Glutamatergic neuron (in vitro differentiated cells): ENCODE data around the gene HLA-DMB. TPM values are rescaled to one million over a fixed set of nuclear protein-coding genes. Genes with fewer than 3 reads are reported as not detected.

ENCODE experiments used
- DNase-seq: peaks from one replicate; pipeline ENCODE4 v3.0.0; 2022
- H3K27ac Mint-ChIP-seq: one replicate; pipeline ENCODE4 v1.8.0; 2020; ENCODE audit warnings: mild to moderate bottlenecking, mixed read lengths, inconsistent platforms; ENCODE audit not compliant: unreplicated experiment
- H3K27me3 Mint-ChIP-seq: one replicate; pipeline ENCODE4 v1.8.0; 2020; ENCODE audit warnings: mild to moderate bottlenecking, moderate library complexity, mixed read lengths, inconsistent platforms; ENCODE audit not compliant: unreplicated experiment
- H3K36me3 Mint-ChIP-seq: one replicate; pipeline ENCODE4 v1.8.0; 2020; ENCODE audit warnings: mild to moderate bottlenecking, mixed read lengths, inconsistent platforms; ENCODE audit not compliant: unreplicated experiment
- H3K4me1 Mint-ChIP-seq: one replicate; pipeline ENCODE4 v1.8.0; 2020; ENCODE audit warnings: mild to moderate bottlenecking, low read depth, mixed read lengths, inconsistent platforms; ENCODE audit not compliant: unreplicated experiment
- H3K4me3 Mint-ChIP-seq: one replicate; pipeline ENCODE4 v1.8.0; 2020; ENCODE audit warnings: mild to moderate bottlenecking, mixed read lengths, inconsistent platforms; ENCODE audit not compliant: unreplicated experiment
- H3K9me3 Mint-ChIP-seq: one replicate; pipeline ENCODE4 v1.8.0; 2020; ENCODE audit warnings: mild to moderate bottlenecking, moderate library complexity, mixed read lengths, inconsistent platforms; ENCODE audit not compliant: unreplicated experiment
- total RNA-seq: library from RNA; stranded (reverse); fragmentation: NEBNext Ultra II Directional; extraction: Animal tissue kit (Norgen Biotek cat#: 25700); gene quantifications from one replicate; pipeline ENCODE4 v1.2.1, GENCODE V29; 2021; ENCODE audit not compliant: unreplicated experiment
- TF ChIP-seq, protein P1 (sequence below): fragments of 200-600 bp; sonication (generic); IDR thresholded peaks from one replicate; pipeline ENCODE4 v1.5.0; 2021; ENCODE audit not compliant: partially characterized antibody, unreplicated experiment

The HLA-DMB gene
- total RNA-seq, 1 donor from 2014 or later = not detected

DNA sequence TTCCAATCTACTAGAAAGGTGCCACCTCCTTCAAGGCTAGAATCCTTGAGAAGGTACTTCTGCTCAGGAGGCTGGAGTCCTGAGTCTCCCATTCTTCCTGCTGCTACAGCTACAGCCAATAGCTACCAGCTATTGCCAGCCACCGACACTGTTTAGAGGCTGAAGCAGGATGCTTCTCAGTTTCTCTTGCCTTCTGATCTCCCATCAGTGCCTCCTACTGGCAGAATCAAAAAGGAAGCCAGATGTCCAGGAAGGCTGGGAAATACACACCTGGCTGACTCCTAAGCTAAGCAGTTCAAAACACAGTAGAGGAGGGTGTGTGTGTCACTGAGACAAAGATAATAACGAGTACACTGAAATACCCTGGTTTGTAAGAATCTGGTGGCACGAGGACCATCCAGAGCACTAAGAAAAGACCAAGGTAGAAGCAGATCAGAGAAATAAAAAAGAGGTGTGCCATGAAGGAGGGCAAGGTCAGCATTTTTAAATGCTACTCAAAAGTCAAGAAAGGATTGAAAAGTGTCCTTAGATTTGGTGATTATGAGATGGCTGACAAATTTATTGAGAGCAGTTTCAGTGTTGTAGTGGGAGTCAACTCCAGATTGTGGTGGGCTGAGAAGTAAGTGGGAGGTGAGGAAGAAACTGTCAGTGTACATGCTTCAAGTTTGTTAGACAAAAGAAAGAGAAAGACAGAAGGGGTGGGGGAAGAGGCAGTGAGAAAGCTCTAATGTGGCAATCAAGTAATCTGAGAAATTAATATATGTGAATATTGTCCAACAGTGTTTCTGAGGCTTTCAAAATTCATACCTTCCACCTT lies 14.4 kb upstream of the HLA-DMB start:
- H3K27ac Mint-ChIP-seq = no peak overlapping the region
- no peaks in the 10 kb centered on the region for H3K4me1 Mint-ChIP-seq
- H3K9me3 Mint-ChIP-seq = peaks cover 2% of the 10 kb centered on the region
- TF ChIP-seq, protein P1, sequence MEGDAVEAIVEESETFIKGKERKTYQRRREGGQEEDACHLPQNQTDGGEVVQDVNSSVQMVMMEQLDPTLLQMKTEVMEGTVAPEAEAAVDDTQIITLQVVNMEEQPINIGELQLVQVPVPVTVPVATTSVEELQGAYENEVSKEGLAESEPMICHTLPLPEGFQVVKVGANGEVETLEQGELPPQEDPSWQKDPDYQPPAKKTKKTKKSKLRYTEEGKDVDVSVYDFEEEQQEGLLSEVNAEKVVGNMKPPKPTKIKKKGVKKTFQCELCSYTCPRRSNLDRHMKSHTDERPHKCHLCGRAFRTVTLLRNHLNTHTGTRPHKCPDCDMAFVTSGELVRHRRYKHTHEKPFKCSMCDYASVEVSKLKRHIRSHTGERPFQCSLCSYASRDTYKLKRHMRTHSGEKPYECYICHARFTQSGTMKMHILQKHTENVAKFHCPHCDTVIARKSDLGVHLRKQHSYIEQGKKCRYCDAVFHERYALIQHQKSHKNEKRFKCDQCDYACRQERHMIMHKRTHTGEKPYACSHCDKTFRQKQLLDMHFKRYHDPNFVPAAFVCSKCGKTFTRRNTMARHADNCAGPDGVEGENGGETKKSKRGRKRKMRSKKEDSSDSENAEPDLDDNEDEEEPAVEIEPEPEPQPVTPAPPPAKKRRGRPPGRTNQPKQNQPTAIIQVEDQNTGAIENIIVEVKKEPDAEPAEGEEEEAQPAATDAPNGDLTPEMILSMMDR = no peak
- no peaks in the 10 kb centered on the region for H3K36me3 Mint-ChIP-seq
- H3K4me3 Mint-ChIP-seq = no peak overlapping the region
- peaks cover 3% of the 10 kb centered on the region for H3K27me3 Mint-ChIP-seq
- DNase-seq = no peak

DNA sequence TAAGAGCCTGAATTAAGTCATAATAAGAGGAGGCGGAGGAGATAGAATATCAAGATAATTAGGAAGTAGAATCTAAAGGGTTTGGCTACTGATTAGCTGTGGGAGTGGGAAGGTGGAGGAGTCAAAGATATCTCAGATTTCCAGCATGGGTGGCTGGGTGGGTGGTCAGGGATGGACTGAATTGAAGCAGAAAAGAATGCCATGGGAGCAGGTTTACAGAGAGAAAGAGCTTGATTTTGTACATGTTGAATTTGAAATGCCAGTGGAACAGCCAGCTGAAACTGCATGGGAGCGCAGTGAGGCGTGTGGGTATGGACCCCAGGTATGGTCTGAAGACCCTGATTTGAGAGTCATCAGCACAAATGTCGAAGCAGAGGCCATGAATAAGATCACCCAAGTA lies 13.4 kb upstream of the HLA-DMB start:
- DNase-seq = no peak
- TF ChIP-seq, protein P1 = no peak
- Mint-ChIP-seq H3K4me3 (no peak overlapping the region), H3K27ac (no peak overlapping the region), H3K4me1 (no peaks in the 10 kb centered on the region), H3K36me3 (no peaks in the 10 kb centered on the region), H3K27me3 (peaks cover 3% of the 10 kb centered on the region), H3K9me3 (peaks cover 2% of the 10 kb centered on the region)

DNA sequence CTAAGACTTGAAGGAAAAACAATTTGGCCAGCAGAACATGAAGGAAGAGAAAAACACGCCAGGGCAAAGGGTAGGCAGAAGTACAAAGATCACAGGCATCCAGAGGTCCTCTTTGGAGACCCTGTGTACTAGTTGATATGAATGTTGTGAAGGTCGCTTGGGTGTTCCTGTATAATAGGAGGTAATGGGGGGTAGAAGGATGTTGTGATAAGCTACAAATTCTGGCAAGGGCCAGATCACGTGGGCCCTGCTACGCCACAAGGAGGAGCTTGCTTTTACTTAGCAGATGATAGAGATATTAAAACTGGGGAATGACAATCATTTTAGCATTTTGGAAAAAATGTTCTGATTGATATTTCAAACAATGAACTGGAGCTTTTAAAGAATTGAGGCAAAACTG lies 12.9 kb upstream of the HLA-DMB start:
- Mint-ChIP-seq H3K4me3 (no peak overlapping the region), H3K9me3 (peaks cover 2% of the 10 kb centered on the region)

DNA sequence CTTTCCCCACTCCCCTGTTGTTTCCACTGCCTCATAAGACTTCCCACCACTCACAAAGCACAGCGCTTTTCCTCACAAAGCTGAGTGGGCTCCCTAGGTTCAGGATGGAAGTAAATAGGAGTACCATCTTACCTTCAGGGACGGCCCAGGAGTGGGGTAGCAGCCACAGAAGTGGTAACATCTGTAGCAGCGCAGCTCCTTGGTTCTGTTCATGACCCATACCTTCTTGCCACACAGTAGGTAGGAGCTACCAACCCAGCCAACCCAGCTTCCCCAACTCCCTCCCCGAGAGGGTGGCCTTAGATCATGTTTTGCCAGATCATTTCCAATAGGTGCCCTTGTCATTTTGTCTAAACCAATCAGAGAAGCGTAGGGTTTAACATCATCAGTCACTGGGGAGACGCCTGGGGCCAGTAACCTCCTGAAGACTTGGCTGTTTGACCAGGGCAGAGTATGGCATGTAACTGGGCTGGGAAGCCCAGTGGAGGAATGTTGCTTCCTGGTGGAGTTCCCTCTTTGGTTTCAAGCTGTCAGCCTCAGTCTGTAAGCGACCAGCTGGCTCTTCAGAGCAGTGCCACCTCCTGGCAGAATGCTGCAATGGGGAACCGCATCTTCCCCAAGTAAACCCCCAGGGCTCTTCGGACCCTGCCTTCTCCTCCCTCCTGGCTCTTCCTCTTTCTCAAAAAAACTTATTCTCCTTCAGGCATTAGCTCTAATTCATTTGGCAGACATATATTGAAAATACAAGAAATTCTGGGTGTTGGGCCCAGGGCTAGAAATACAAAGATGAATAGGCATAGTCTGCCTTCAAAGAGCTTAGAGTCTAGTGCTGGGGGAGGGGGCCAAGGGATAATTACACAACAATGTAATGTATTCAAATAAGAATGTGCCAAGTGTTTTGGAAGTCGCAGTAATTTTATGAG lies 12.2 kb upstream of the HLA-DMB start, which contains the start of gene HLA-DMA:
HLA-DMA (minus strand) TSS at position 281 of the 923 bp plus-strand sequence; CDS start at position 220, 61 bp downstream.
- peak; percentile 63 for DNase-seq
- Mint-ChIP-seq H3K27me3 (peaks cover 5% of the 10 kb centered on the region), H3K4me3 (no peak within 1 kb of the TSS), H3K27ac (no peak within 1 kb of the TSS), H3K4me1 (no peaks in the 10 kb centered on the region), H3K9me3 (peaks cover 4% of the 10 kb centered on the region), H3K36me3 (no peaks in the 10 kb centered on the region)
- TF ChIP-seq, protein P1 = peak; percentile 54

More for the DNA sequence above, 12.9 kb upstream of the HLA-DMB start:
- Mint-ChIP-seq H3K27me3 (peaks cover 5% of the 10 kb centered on the region), H3K27ac (no peak overlapping the region), H3K36me3 (no peaks in the 10 kb centered on the region), H3K4me1 (no peaks in the 10 kb centered on the region)
- no peak for DNase-seq
- TF ChIP-seq, protein P1 = no peak
